GM23338 (cell line): ENCODE results near the gene GRID2.

Experiments used
- CREB1 ChIP-seq: fragments of 250-450 bp; sonication (Bioruptor Pico); IDR thresholded peaks from 2 replicates; pipeline ENCODE4 v1.5.0; 2020; ENCODE audit warnings: low read depth, mild to moderate bottlenecking, moderate library complexity
- EZH2 ChIP-seq: fragments of 200-600 bp; sonication (generic); IDR thresholded peaks from one replicate; pipeline ENCODE4 v1.8.0; 2017; ENCODE audit warnings: antibody characterized with exemption, mild to moderate bottlenecking, low read depth; ENCODE audit not compliant: unreplicated experiment
- EZH2phosphoT487 ChIP-seq: fragments of 200-600 bp; sonication (generic); IDR thresholded peaks from one replicate; pipeline ENCODE4 v1.8.1; 2018; ENCODE audit warnings: antibody characterized with exemption; ENCODE audit not compliant: unreplicated experiment
- JUNB ChIP-seq: IDR thresholded peaks from one replicate; pipeline ENCODE4 v1.6.1; 2016; ENCODE audit warnings: antibody characterized with exemption; ENCODE audit not compliant: unreplicated experiment
- NANOG ChIP-seq: IDR thresholded peaks from 2 replicates; pipeline ENCODE4 v1.6.1; 2016; ENCODE audit warnings: antibody characterized with exemption, borderline replicate concordance
- POLR2AphosphoS5 ChIP-seq: IDR thresholded peaks from 2 replicates; pipeline ENCODE4 v1.6.1; 2016; ENCODE audit warnings: antibody characterized with exemption, low read depth
- STAT1 ChIP-seq: IDR thresholded peaks from one replicate; pipeline ENCODE4 v1.6.1; 2016; ENCODE audit warnings: antibody characterized with exemption; ENCODE audit not compliant: unreplicated experiment
- TF ChIP-seq, protein P1 (sequence below), 2 experiments: fragments of 200-600 bp in 1 of 2; sonication (generic) in 1 of 2; conservative IDR thresholded peaks; 2 replicates each; pipeline versions ENCODE4 v1.5.1 to v1.6.1; 2016 to 2017; ENCODE audit warnings: antibody characterized with exemption in 2 of 2, low read depth in 2 of 2, mild to moderate bottlenecking in 2 of 2, moderate library complexity in 1 of 2
- TF ChIP-seq, protein P2 (sequence below): IDR thresholded peaks from 2 replicates; pipeline ENCODE4 v1.6.1; 2016; ENCODE audit warnings: antibody characterized with exemption

GRCh38 chr4:93384887-93385286 lies 1081.1 kb downstream of the GRID2 start:
- TF ChIP-seq, protein P1, sequence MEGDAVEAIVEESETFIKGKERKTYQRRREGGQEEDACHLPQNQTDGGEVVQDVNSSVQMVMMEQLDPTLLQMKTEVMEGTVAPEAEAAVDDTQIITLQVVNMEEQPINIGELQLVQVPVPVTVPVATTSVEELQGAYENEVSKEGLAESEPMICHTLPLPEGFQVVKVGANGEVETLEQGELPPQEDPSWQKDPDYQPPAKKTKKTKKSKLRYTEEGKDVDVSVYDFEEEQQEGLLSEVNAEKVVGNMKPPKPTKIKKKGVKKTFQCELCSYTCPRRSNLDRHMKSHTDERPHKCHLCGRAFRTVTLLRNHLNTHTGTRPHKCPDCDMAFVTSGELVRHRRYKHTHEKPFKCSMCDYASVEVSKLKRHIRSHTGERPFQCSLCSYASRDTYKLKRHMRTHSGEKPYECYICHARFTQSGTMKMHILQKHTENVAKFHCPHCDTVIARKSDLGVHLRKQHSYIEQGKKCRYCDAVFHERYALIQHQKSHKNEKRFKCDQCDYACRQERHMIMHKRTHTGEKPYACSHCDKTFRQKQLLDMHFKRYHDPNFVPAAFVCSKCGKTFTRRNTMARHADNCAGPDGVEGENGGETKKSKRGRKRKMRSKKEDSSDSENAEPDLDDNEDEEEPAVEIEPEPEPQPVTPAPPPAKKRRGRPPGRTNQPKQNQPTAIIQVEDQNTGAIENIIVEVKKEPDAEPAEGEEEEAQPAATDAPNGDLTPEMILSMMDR (conservative IDR thresholded peaks at IDR 0.05; ENCODE audit: low read depth in 2 of 2), result no peak
- TF ChIP-seq STAT1 (no peak), EZH2phosphoT487 (no peak), EZH2 (no peak), POLR2AphosphoS5 (no peak), CREB1 (CRISPR knock-in tag) (no peak), NANOG (no peak), JUNB (no peak)
- TF ChIP-seq, protein P2, sequence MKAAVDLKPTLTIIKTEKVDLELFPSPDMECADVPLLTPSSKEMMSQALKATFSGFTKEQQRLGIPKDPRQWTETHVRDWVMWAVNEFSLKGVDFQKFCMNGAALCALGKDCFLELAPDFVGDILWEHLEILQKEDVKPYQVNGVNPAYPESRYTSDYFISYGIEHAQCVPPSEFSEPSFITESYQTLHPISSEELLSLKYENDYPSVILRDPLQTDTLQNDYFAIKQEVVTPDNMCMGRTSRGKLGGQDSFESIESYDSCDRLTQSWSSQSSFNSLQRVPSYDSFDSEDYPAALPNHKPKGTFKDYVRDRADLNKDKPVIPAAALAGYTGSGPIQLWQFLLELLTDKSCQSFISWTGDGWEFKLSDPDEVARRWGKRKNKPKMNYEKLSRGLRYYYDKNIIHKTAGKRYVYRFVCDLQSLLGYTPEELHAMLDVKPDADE, result no peak
